Activated CD4-positive, alpha-beta T cell treated with anti-CD3 and anti-CD28 coated beads, Interleukin-2, amount 50 U/mL, for 4 hours (primary cell): Measurements from ENCODE around the gene CCNT2.
A peak's percentile ranks its signal among the peaks of the same experiment; 100 is the strongest.
"Not testable (repeated sequence)": the region's sequence is repeated elsewhere in the genome, so short reads cannot be mapped to it uniquely, and the experiment has no call there.

ENCODE experiments used
- DNase-seq, 2 experiments: peaks; one replicate each; pipeline ENCODE4 v3.0.0-alpha.2; 2020

The CCNT2 gene

GRCh38 chr2:134918526-134919340, at the start of gene CCNT2:
Gene CCNT2, plus strand, starts transcription at chr2:134918822. Its CDS starts 33 bp downstream, at chr2:134918855.
- DNase-seq: peak; percentile 99

GRCh38 chr2:134869946-134870736, 48.5 kb upstream of the CCNT2 start:
- DNase-seq: no peak

- DNase-seq: no peak
Measured at GRCh38 chr2:134873152-134873551, 45.5 kb upstream of the CCNT2 start.

GRCh38 chr2:134875309-134875708, 43.3 kb upstream of the CCNT2 start:
- DNase-seq: no peak

GRCh38 chr2:134882773-134883172, 35.8 kb upstream of the CCNT2 start:
- no peak for DNase-seq

- no peak for DNase-seq
Measured at GRCh38 chr2:134883552-134884293, 34.9 kb upstream of the CCNT2 start.

GRCh38 chr2:134884435-134884834, 34.2 kb upstream of the CCNT2 start:
- no peak for DNase-seq

- DNase-seq: no peak
Measured at GRCh38 chr2:134892282-134893035, 26.2 kb upstream of the CCNT2 start.

GRCh38 chr2:134897932-134898331, 20.7 kb upstream of the CCNT2 start:
- no peak for DNase-seq

GRCh38 chr2:134899204-134899603, 19.4 kb upstream of the CCNT2 start:
- DNase-seq: no peak

- no peak for DNase-seq
Measured at GRCh38 chr2:134900151-134900550, 18.5 kb upstream of the CCNT2 start.

GRCh38 chr2:134903701-134904100, 14.9 kb upstream of the CCNT2 start:
- not testable (repeated sequence) for DNase-seq

GRCh38 chr2:134905168-134905567, 13.5 kb upstream of the CCNT2 start:
- no peak for DNase-seq

- DNase-seq: no peak
Measured at GRCh38 chr2:134906726-134907125, 11.9 kb upstream of the CCNT2 start.

- not testable (repeated sequence) for DNase-seq
Measured at GRCh38 chr2:134907441-134908116, 11.0 kb upstream of the CCNT2 start.

GRCh38 chr2:134910763-134911399, 7.7 kb upstream of the CCNT2 start:
- no peak for DNase-seq

- DNase-seq: no peak
Measured at GRCh38 chr2:134911400-134911785, 7.2 kb upstream of the CCNT2 start.

- DNase-seq: no peak
Measured at GRCh38 chr2:134912361-134912760, 6.3 kb upstream of the CCNT2 start.

- DNase-seq: no peak
Measured at GRCh38 chr2:134917360-134917865, 1.2 kb upstream of the CCNT2 start.

GRCh38 chr2:134917888-134918525, 615 bp upstream of the CCNT2 start:
- peak; percentile 82 to 85 for DNase-seq
